Left ventricle myocardium inferior (tissue), 1 donor: ENCODE results near the gene PRKG1. TPM values are rescaled to one million over a fixed set of nuclear protein-coding genes. Genes with fewer than 3 reads are reported as not detected.

Experiments
- DNase-seq: peaks from one replicate; pipeline ENCODE4 v3.0.0-alpha.2; 2020
- H3K27ac ChIP-seq: fragments of 200-600 bp; replicated peaks from 2 replicates; pipeline ENCODE4 v1.8.0; 2021
- H3K27me3 ChIP-seq: fragments of 200-600 bp; 2 replicates; pipeline ENCODE4 v1.8.0; 2021; ENCODE audit warnings: low read depth
- H3K36me3 ChIP-seq: fragments of 200-600 bp; 2 replicates; pipeline ENCODE4 v1.8.0; 2021
- H3K4me1 ChIP-seq: fragments of 200-600 bp; 2 replicates; pipeline ENCODE4 v1.8.0; 2021
- H3K4me3 ChIP-seq: fragments of 200-600 bp; 2 replicates; pipeline ENCODE4 v1.8.0; 2021; ENCODE audit warnings: mild to moderate bottlenecking, moderate library complexity
- H3K9me3 ChIP-seq: fragments of 200-600 bp; replicated peaks from 2 replicates; pipeline ENCODE4 v1.8.0; 2021
- CTCF ChIP-seq: fragments of 200-600 bp; IDR thresholded peaks from 2 replicates; pipeline ENCODE4 v1.8.0; 2021; ENCODE audit warnings: antibody characterized with exemption, mild to moderate bottlenecking, borderline replicate concordance
- intact Hi-C: fragments of 100-400 bp; cut with micrococcal nuclease; formaldehyde crosslinking; loops from one replicate; pipeline ENCODE4 v1.11.0; 2022
- total RNA-seq: library from RNA; stranded (reverse); fragmentation: NEBNext Ultra II Directional; extraction: Animal tissue kit (Norgen Biotek cat#: 25700); gene quantifications from one replicate; pipeline ENCODE4 v1.2.1, GENCODE V29; 2021
- donor health status: DM: no; HTN: yes; CAD: no; lungs with severe emphysema.

PRKG1 gene
- total RNA-seq, 1 donor from 2014 or later, result 38.9 TPM

GRCh38 chr10:51620131-51620530 lies 545.8 kb downstream of the PRKG1 start:
- Histone ChIP-seq H3K27me3 (no peaks in the 10 kb centered on the region), H3K27ac (no peak overlapping the region), H3K4me3 (no peak overlapping the region), H3K36me3 (no peaks in the 10 kb centered on the region), H3K4me1 (peaks cover 7% of the 10 kb centered on the region), H3K9me3 (peaks cover 3% of the 10 kb centered on the region)
- intact Hi-C loops, result no loop called here
- TF ChIP-seq CTCF, result no peak
- DNase-seq, result no peak

- Histone ChIP-seq H3K9me3 (no peaks in the 10 kb centered on the region), H3K4me1 (no peaks in the 10 kb centered on the region), H3K27me3 (no peaks in the 10 kb centered on the region), H3K27ac (no peak overlapping the region), H3K4me3 (no peak overlapping the region), H3K36me3 (no peaks in the 10 kb centered on the region)
- intact Hi-C loops, result no loop called here
- DNase-seq, result no peak
- no peak for TF ChIP-seq CTCF
Measured at GRCh38 chr10:51624013-51624412, 549.7 kb downstream of the PRKG1 start.

DNA sequence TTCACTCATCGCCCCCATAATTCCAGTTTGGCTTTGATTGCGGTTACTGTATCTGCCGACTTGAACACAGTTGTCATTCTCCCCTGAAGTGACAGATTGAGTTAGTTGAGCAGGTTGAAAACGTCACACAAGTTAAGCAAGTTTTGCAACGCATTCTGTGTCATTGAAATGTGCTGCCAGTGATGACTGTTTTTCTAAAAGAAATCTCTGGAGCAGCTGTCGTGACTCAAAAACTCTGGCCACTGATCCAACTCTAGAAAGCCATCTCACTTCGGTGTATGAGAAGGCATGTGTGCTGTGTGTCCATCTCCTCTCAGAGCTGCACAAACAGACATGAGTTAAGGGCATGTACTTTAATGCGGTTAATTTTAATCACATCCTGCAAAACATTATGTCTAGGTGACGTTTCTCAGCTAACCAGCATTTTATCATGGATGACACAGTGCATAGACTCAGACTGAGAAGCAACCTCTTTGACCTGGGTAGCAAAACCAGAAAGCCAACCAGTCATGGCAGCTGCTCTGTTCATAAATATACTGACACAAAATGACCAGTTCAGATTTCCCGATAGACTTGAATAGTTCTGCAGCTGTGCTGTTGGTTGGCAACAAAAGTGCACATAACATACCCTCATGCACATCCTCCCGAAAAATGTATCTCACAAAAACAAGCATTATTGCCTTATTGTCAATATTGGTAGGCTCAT lies 555.8 kb downstream of the PRKG1 start:
- peak; percentile 16 for DNase-seq
- H3K27ac ChIP-seq, result peak overlapping the region; percentile 28
- H3K36me3 ChIP-seq, result no peaks in the 10 kb centered on the region
- no peaks in the 10 kb centered on the region for H3K9me3 ChIP-seq
- intact Hi-C loops, result no loop called here
- H3K4me3 ChIP-seq, result no peak overlapping the region
- peaks cover 4% of the 10 kb centered on the region for H3K4me1 ChIP-seq
- no peaks in the 10 kb centered on the region for H3K27me3 ChIP-seq
- no peak for TF ChIP-seq CTCF

GRCh38 chr10:51630640-51631005 lies 556.3 kb downstream of the PRKG1 start:
- no peaks in the 10 kb centered on the region for H3K36me3 ChIP-seq
- no peak for TF ChIP-seq CTCF
- H3K4me3 ChIP-seq, result no peak overlapping the region
- no peaks in the 10 kb centered on the region for H3K27me3 ChIP-seq
- H3K27ac ChIP-seq, result no peak overlapping the region
- H3K9me3 ChIP-seq, result no peaks in the 10 kb centered on the region
- no peak for DNase-seq
- intact Hi-C loops, result no loop called here
- peaks cover 4% of the 10 kb centered on the region for H3K4me1 ChIP-seq

DNA sequence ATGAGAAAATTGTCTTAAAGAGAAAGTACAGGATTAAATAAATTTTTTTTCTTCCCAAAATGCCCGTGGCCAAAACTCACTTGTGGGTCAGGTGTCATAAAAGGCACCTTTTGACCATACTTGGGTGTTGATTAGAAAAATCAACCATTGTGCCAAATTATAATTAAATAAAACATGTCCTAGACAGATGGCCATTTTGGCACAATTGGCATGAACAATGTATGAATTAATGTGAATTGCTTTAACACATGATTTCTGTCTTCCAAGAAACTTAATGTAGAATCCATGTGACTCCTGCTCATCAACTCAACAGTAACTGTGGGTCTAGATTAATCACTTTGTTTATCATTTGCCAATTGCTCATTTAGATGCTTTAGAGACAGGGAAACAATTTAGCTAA lies 561.1 kb downstream of the PRKG1 start:
- no peak overlapping the region for H3K4me3 ChIP-seq
- no peak overlapping the region for H3K27ac ChIP-seq
- H3K9me3 ChIP-seq, result no peaks in the 10 kb centered on the region
- intact Hi-C loops, result no loop called here
- peaks cover 4% of the 10 kb centered on the region for H3K4me1 ChIP-seq
- DNase-seq, result no peak
- TF ChIP-seq CTCF, result no peak
- no peaks in the 10 kb centered on the region for H3K36me3 ChIP-seq
- no peaks in the 10 kb centered on the region for H3K27me3 ChIP-seq

GRCh38 chr10:51638211-51638610 lies 563.9 kb downstream of the PRKG1 start:
- H3K27me3 ChIP-seq, result no peaks in the 10 kb centered on the region
- peaks cover 6% of the 10 kb centered on the region for H3K4me1 ChIP-seq
- DNase-seq, result no peak
- no peak overlapping the region for H3K4me3 ChIP-seq
- TF ChIP-seq CTCF, result no peak
- no peak overlapping the region for H3K27ac ChIP-seq
- no peaks in the 10 kb centered on the region for H3K36me3 ChIP-seq
- intact Hi-C loops, result no loop called here
- no peaks in the 10 kb centered on the region for H3K9me3 ChIP-seq
